ENCODE data around the gene DAP.
"Not testable (repeated sequence)": the region's sequence is repeated elsewhere in the genome, so short reads cannot be mapped to it uniquely, and the experiment has no call there.

DAP gene
- 13.5 to 33.1 (median 32.3) reads per million in 3 experiments for total RNA-seq

GRCh38 chr5:10761185-10761932 is at the start of gene DAP:
DAP (minus strand) TSS chr5:10761234; CDS start chr5:10761068, 166 bp downstream.
- DNase-seq = peak; percentile 92

- no peak for DNase-seq
Measured at GRCh38 chr5:10808347-10809226, 47.6 kb upstream of the DAP start.

GRCh38 chr5:10801931-10802666 is 41.1 kb upstream of the DAP start:
- no peak for DNase-seq

- no peak for DNase-seq
Measured at GRCh38 chr5:10800852-10801251, 39.8 kb upstream of the DAP start.

- DNase-seq = no peak
Measured at GRCh38 chr5:10797261-10797660, 36.2 kb upstream of the DAP start.

GRCh38 chr5:10793785-10794184 is 32.8 kb upstream of the DAP start:
- DNase-seq = no peak

- DNase-seq = no peak
Measured at GRCh38 chr5:10792336-10792735, 31.3 kb upstream of the DAP start.

GRCh38 chr5:10789726-10790125 is 28.7 kb upstream of the DAP start:
- no peak for DNase-seq

GRCh38 chr5:10789021-10789420 is 28.0 kb upstream of the DAP start:
- DNase-seq = no peak

GRCh38 chr5:10788358-10788757 is 27.3 kb upstream of the DAP start:
- no peak for DNase-seq

- DNase-seq = no peak
Measured at GRCh38 chr5:10786835-10787234, 25.8 kb upstream of the DAP start.

GRCh38 chr5:10780208-10780607 is 19.2 kb upstream of the DAP start:
- DNase-seq = not testable (repeated sequence)

- DNase-seq = no peak
Measured at GRCh38 chr5:10779592-10779991, 18.6 kb upstream of the DAP start.

GRCh38 chr5:10778179-10778910 is 17.3 kb upstream of the DAP start:
- no peak for DNase-seq

- DNase-seq = no peak
Measured at GRCh38 chr5:10775646-10776045, 14.6 kb upstream of the DAP start.

GRCh38 chr5:10772901-10773585 is 12.0 kb upstream of the DAP start:
- DNase-seq = no peak

GRCh38 chr5:10768328-10768899 is 7.4 kb upstream of the DAP start:
- no peak for DNase-seq

- no peak for DNase-seq
Measured at GRCh38 chr5:10762776-10763500, 1.9 kb upstream of the DAP start.

- DNase-seq = no peak
Measured at GRCh38 chr5:10761933-10762775, 1.1 kb upstream of the DAP start.

- no peak for DNase-seq
Measured at GRCh38 chr5:10760921-10761184, 181 bp downstream of the DAP start.

All from central memory CD4-positive, alpha-beta T cell (primary cell).